OCI-LY7 (cell line): ENCODE results near the gene UNKL. TPM values are rescaled to one million over a fixed set of nuclear protein-coding genes. Genes with fewer than 3 reads are reported as not detected.

ENCODE experiments used
- BruUV-seq: library from RNA; stranded (reverse); fragments of 400-500 nt; replicated peaks from 2 replicates; lab custom pipeline; 2021; lab: Mats Ljungman, UMichigan
- CTCF ChIA-PET: fragments of 300-600 bp; sonication (Branson Sonifier 250); formaldehyde crosslinking; loops from one replicate; lab custom pipeline; 2022; ENCODE audit warnings: antibody characterized with exemption; ENCODE audit not compliant: unreplicated experiment; lab: Charles Lee
- POLR2A ChIA-PET: fragments of 300-600 bp; sonication (Branson Sonifier 250); formaldehyde crosslinking; loops from one replicate; lab custom pipeline; 2022; ENCODE audit warnings: antibody characterized with exemption; lab: Charles Lee
- DNase-seq: peaks from one replicate; pipeline ENCODE4 v3.0.0-alpha.2; 2015; ENCODE audit warnings: low spot score
- H2AFZ ChIP-seq: fragments of 200-600 bp; sonication (generic), shearing (Covaris generic); 2 replicates; pipeline ENCODE4 v1.6.1; 2014; ENCODE audit warnings: mild to moderate bottlenecking, antibody characterized with exemption, low read length, moderate library complexity
- H3K27ac ChIP-seq: fragments of 200-600 bp; sonication (generic); 2 replicates; pipeline ENCODE4 v1.5.1; 2014; ENCODE audit warnings: mixed run types, low read depth, mild to moderate bottlenecking, moderate library complexity, low read length, inconsistent platforms; ENCODE audit not compliant: poor library complexity, severe bottlenecking
- H3K36me3 ChIP-seq: fragments of 200-600 bp; sonication (generic); 2 replicates; pipeline ENCODE4 v1.6.1; 2014; ENCODE audit warnings: mild to moderate bottlenecking, antibody characterized with exemption, low read length, moderate library complexity, mixed read lengths; ENCODE audit not compliant: insufficient read depth
- H3K4me1 ChIP-seq: fragments of 200-600 bp; sonication (generic); 2 replicates; pipeline ENCODE4 v1.5.1; 2014; ENCODE audit warnings: mild to moderate bottlenecking, low read length; ENCODE audit not compliant: insufficient read depth, poor library complexity, severe bottlenecking
- H3K4me2 ChIP-seq: fragments of 200-600 bp; sonication (generic); 2 replicates; pipeline ENCODE4 v1.6.1; 2014; ENCODE audit warnings: mild to moderate bottlenecking, low read length
- H3K4me3 ChIP-seq: fragments of 200-600 bp; sonication (generic); 2 replicates; pipeline ENCODE4 v1.5.1; 2014; ENCODE audit warnings: mild to moderate bottlenecking, low read depth, low read length; ENCODE audit not compliant: poor library complexity, severe bottlenecking
- H3K79me2 ChIP-seq: fragments of 200-600 bp; sonication (generic); 2 replicates; pipeline ENCODE4 v1.6.1; 2016; ENCODE audit warnings: low read depth, mild to moderate bottlenecking, low read length, moderate library complexity, mixed read lengths; ENCODE audit not compliant: insufficient read depth
- H3K9me2 ChIP-seq: fragments of 200-600 bp; sonication (generic); 2 replicates; pipeline ENCODE4 v1.6.1; 2016; ENCODE audit warnings: mild to moderate bottlenecking, low read length, mixed read lengths; ENCODE audit not compliant: insufficient read depth
- H3K9me3 ChIP-seq: fragments of 200-600 bp; sonication (generic); 2 replicates; pipeline ENCODE4 v1.6.1; 2014; ENCODE audit warnings: mild to moderate bottlenecking, mixed run types, low read length, mixed read lengths
- H4K20me1 ChIP-seq: fragments of 200-600 bp; sonication (generic); 2 replicates; pipeline ENCODE4 v1.6.1; 2014; ENCODE audit warnings: mild to moderate bottlenecking, antibody characterized with exemption, low read length, moderate library complexity, mixed read lengths; ENCODE audit not compliant: insufficient read depth
- EZH2phosphoT487 ChIP-seq: fragments of 200-600 bp; sonication (generic); IDR thresholded peaks from 2 replicates; pipeline ENCODE4 v1.6.1; 2018; ENCODE audit warnings: low read depth, borderline replicate concordance, mild to moderate bottlenecking, mixed run types, antibody characterized with exemption, low read length, moderate library complexity, mixed read lengths
- intact Hi-C: fragments of 100-400 bp; cut with micrococcal nuclease; formaldehyde crosslinking; loops from one replicate; pipeline ENCODE4 v1.10.0; 2022; ENCODE audit not compliant: unreplicated experiment
- total RNA-seq, 2 experiments: library from RNA; depleted of rRNA in 1 of 2; stranded (reverse); fragments of >200 nt in 1 of 2; shearing (Covaris generic) in 1 of 2; gene quantifications; 2 replicates each; pipeline ENCODE4 v1.2.3, GENCODE V29; 2014 to 2022
- TF ChIP-seq, protein P1 (sequence below): fragments of 200-600 bp; sonication (generic); conservative IDR thresholded peaks from 2 replicates; pipeline ENCODE4 v1.5.1; 2014; ENCODE audit warnings: mild to moderate bottlenecking, antibody characterized with exemption, low read length, moderate library complexity, mixed read lengths

The UNKL gene
- total RNA-seq, 2 experiments from 2014 or later = 31.0 to 33.7 TPM

DNA sequence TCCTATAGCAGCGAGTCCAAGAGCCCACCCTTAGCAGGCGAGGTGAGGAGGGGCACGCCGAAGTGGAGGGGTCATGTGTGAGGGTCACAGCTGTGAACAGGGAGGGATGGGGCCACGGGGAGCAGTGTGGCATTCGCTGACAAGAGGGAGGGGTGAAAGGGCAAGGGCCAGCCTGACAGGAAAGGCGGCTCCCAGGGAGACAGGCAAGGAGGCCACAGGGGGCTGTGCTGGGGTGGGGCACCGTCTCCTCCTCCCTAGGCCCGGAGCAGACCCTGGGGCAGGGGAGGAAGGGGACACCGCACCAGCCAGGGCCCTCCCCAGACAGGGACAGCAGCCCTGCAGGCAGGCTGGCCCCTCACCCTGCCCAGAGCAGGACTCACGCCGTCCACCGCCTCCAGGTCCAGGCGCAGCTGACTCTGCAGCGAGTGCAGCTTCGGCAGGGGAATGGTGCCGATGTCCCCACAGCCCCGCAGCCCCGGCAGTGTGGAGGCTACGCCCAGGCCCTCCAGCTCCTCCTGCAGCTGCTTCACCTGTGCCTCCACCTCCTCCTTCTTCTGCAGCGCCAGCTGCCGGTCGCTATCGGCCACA lies 47.7 kb downstream of the UNKL start:
- no peak overlapping the region for H3K4me3 ChIP-seq
- no peak overlapping the region for H2AFZ ChIP-seq
- H3K4me2 ChIP-seq = no peak overlapping the region
- no peaks in the 10 kb centered on the region for H3K79me2 ChIP-seq
- no peak for TF ChIP-seq EZH2phosphoT487
- TF ChIP-seq, protein P1, sequence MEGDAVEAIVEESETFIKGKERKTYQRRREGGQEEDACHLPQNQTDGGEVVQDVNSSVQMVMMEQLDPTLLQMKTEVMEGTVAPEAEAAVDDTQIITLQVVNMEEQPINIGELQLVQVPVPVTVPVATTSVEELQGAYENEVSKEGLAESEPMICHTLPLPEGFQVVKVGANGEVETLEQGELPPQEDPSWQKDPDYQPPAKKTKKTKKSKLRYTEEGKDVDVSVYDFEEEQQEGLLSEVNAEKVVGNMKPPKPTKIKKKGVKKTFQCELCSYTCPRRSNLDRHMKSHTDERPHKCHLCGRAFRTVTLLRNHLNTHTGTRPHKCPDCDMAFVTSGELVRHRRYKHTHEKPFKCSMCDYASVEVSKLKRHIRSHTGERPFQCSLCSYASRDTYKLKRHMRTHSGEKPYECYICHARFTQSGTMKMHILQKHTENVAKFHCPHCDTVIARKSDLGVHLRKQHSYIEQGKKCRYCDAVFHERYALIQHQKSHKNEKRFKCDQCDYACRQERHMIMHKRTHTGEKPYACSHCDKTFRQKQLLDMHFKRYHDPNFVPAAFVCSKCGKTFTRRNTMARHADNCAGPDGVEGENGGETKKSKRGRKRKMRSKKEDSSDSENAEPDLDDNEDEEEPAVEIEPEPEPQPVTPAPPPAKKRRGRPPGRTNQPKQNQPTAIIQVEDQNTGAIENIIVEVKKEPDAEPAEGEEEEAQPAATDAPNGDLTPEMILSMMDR = no peak
- POLR2A ChIA-PET = interaction anchor here (0.5 kb wide), 1 partner anchor 14 kb away, joined by 7 read pairs; no protein-coding TSS in a partner anchor
- no peaks in the 10 kb centered on the region for H3K9me3 ChIP-seq
- no TSS peak for BruUV-seq
- DNase-seq = no peak
- H3K36me3 ChIP-seq = peaks cover 43% of the 10 kb centered on the region
- intact Hi-C loops = no loop called here
- H3K4me1 ChIP-seq = no peaks in the 10 kb centered on the region
- CTCF ChIA-PET = interaction anchor here (0.6 kb wide), 1 partner anchor 57 kb away, joined by 3 read pairs; the partner anchor contains the start of gene UBE2I
- no peaks in the 10 kb centered on the region for H4K20me1 ChIP-seq
- no peak overlapping the region for H3K27ac ChIP-seq
- no peaks in the 10 kb centered on the region for H3K9me2 ChIP-seq

DNA sequence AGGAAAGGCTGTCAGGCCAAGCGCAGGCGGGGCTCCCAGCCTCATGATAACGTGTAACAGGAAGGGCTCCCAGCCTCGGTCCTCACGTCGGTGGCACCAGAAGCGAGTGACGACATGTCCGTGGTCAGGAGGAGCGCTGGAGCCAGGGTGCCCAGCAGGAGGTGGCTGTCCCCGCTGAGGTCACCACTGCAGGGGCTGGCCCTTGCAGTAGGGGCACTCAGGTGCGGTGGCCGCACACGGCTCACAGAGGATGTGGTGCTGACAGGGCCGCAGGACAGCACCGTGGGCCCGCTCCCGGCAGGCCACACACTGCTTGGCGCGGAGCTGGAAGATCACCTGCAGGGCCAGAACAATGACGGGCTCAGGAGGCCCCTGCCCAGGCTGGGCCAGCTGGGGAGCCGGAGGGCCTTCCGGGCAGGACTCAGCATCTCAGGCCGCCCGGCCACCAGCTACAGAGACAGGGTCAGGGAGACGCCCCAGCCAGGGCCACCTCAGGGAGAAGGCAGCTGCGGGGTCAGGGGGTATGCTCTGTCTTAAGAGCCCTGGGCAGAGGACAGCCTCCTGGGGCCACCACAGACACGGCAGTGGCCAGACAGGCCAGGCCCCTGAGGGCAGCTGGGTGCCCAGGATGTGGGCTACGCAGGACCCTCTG lies 48.3 kb downstream of the UNKL start:
- no peak overlapping the region for H3K4me3 ChIP-seq
- no peaks in the 10 kb centered on the region for H3K4me1 ChIP-seq
- ChIA-PET POLR2A (interaction anchor here (0.5 kb wide), 1 partner anchor 15 kb away, joined by 7 read pairs; no protein-coding TSS in a partner anchor), CTCF (no interaction called here)
- H3K9me3 ChIP-seq = no peaks in the 10 kb centered on the region
- H3K79me2 ChIP-seq = no peaks in the 10 kb centered on the region
- H3K27ac ChIP-seq = no peak overlapping the region
- no peaks in the 10 kb centered on the region for H3K9me2 ChIP-seq
- no peaks in the 10 kb centered on the region for H4K20me1 ChIP-seq
- intact Hi-C loops = no loop called here
- TF ChIP-seq EZH2phosphoT487 = no peak
- TF ChIP-seq, protein P1 = no peak
- BruUV-seq = no TSS peak
- peaks cover 47% of the 10 kb centered on the region for H3K36me3 ChIP-seq
- no peak overlapping the region for H2AFZ ChIP-seq
- DNase-seq = no peak
- H3K4me2 ChIP-seq = no peak overlapping the region

DNA sequence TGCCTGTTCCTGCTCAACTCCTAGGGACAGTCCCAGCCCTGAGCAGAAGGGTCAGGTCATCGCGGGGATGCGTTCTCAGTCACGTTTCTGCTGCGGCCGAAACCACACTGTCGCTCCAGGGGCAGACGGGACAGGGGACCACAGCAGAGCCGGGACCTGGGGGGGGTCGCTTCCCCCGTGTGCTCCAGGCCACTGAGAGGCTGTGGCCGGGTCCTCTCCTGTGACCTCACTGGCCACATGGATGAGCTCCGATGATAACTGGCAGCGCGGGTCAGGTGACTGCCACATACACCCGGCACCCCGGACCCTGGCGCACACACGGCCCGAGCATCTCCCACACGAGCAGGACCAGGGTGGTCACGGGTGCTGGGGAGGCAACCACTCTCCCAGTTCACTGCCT lies 50.0 kb downstream of the UNKL start:
- ChIA-PET POLR2A (no interaction called here), CTCF (no interaction called here)
- Histone ChIP-seq H3K9me3 (no peaks in the 10 kb centered on the region), H2AFZ (no peak overlapping the region), H4K20me1 (no peaks in the 10 kb centered on the region), H3K9me2 (no peaks in the 10 kb centered on the region), H3K4me2 (no peak overlapping the region), H3K79me2 (no peaks in the 10 kb centered on the region), H3K4me1 (no peaks in the 10 kb centered on the region), H3K36me3 (peaks cover 55% of the 10 kb centered on the region), H3K27ac (no peak overlapping the region), H3K4me3 (no peak overlapping the region)
- no TSS peak for BruUV-seq
- intact Hi-C loops = loop anchor here (5.0 kb wide), 1 partner anchor 48 kb away; the partner anchor contains the start of gene UNKL
- DNase-seq = no peak
- TF ChIP-seq EZH2phosphoT487 = no peak
- TF ChIP-seq, protein P1 = no peak
